ENCODE measurements around the gene SDHA.

Gene SDHA

GRCh38 chr5:187042-187431 is 31.1 kb upstream of the SDHA start:
- POLR2A ChIA-PET, result interaction anchor here (0.5 kb wide), 1 partner anchor 322 kb away, joined by 4 read pairs; no protein-coding TSS in a partner anchor

More at GRCh38 chr5:187042-187431, 31.1 kb upstream of the SDHA start:
- Histone ChIP-seq H3K36me3 (ENCODE audit: control insufficient read depth in 2 of 2, insufficient read depth in 1 of 2, low read length in 2 of 2) (no peaks in the 10 kb centered on the region), H3K4me1 (ENCODE audit: control insufficient read depth, insufficient read depth, low read length) (peaks cover 4% of the 10 kb centered on the region), H3K27ac (ENCODE audit: extremely low read depth, low read depth, low read length) (no peak overlapping the region), H3K9me3 (ENCODE audit: control insufficient read depth, insufficient read depth, low read depth, low read length) (no peaks in the 10 kb centered on the region), H3K4me3 (ENCODE audit: low read depth, low read length) (no peak overlapping the region)
- CTCF ChIA-PET, result interaction anchor here (0.6 kb wide), 2 partner anchors 13 to 231 kb away, joined by 3 read pairs; no protein-coding TSS in a partner anchor
- TF ChIP-seq ZNF335 (tag by site-specific recombination; conservative IDR thresholded peaks at IDR 0.05) (no peak), TSHZ1 (tag by site-specific recombination; IDR thresholded peaks at IDR 0.05; ENCODE audit: borderline replicate concordance) (no peak), FEZF1 (tag by site-specific recombination; IDR thresholded peaks at IDR 0.05) (no peak), ZNF266 (tag by site-specific recombination; IDR thresholded peaks at IDR 0.05; ENCODE audit: low read depth) (no peak), PRDM10 (tag by site-specific recombination; IDR thresholded peaks at IDR 0.05) (no peak), ZNF518A (tag by site-specific recombination; conservative IDR thresholded peaks at IDR 0.05; ENCODE audit: low read depth) (no peak), ZNF24 (tag by site-specific recombination; IDR thresholded peaks at IDR 0.05) (no peak), ZNF248 (tag by site-specific recombination; IDR thresholded peaks at IDR 0.05) (no peak)
